Ramos (cell line): ENCODE results near the gene LCN15.

Source experiments
- in situ Hi-C: fragments of 300-500 bp; cut with MboI; formaldehyde crosslinking; loops from one replicate; pipeline ENCODE4 v1.14.3; 2022; ENCODE audit warnings: low sequenced_read_pairs; ENCODE audit not compliant: unreplicated experiment

The LCN15 gene

DNA sequence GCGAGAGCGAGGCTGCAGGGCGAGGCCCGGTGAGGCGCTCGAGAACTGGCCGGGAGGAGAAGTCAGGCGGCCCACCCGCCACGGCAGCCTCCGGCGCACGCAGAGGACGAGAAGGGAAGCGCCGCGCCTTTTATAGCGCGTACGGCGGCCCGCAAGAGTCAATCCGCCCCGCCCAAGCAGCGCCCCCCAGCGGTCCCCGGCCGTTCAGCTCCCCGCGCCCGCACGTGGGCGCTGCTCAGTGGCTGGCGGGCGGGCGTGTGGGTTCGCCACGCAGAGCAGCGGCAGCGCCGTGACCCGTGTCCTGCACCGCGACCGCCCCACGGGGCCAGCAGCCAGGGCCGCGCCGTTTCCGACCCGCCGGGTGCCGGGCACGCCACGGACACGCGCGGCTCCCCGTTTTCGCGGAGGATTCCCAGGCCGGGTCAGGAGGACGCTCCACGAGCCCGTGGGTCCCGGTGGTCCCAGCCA, 36.2 kb downstream of the LCN15 start:
- in situ Hi-C loops, result no loop called here

DNA sequence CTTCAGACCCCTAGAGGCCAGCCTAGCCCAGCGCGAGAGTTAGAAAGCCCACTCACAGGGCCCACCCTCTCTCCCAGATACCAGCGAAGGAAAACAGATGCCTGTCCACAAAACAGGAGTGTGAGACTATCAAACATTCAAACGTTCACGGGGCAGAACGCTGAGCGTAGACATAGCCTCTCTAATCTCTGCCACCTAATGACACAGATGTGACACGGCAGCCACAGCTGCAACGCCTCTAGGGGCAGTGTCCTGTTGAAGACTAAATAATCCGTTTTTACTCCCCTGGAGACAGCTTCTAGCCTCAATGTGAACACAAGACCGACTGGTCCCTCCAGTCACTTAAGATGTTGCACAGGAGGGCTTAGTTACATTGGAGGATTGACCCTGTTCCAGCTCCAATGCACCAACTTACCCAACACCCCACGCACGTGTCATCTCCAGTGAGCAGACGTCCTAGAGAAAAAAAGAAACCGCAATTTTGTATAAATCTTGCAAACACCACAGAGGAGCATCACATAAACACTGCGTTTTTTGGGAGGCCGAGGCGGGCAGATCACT, 37.6 kb downstream of the LCN15 start:
- in situ Hi-C loops, result no loop called here

DNA sequence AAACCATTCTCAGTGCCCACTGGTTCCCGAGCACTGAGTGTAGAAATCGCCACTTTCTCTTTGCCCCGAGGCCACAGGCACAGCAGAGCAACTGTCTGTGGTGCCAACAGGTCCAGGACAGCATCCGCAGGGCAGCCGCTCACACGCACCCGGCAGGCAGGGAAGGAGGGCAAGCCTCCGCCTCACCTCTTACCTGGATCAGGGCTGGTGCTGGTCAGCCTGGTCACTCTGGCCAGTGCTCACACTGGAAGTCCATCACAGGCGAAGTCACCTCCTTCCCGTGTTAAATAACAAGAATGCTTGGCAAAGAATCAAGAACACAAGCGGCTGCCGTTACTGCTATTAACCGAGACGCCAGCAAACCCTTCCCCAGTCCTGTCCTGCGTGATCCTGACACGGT, 38.2 kb downstream of the LCN15 start:
- in situ Hi-C loops, result no loop called here

DNA sequence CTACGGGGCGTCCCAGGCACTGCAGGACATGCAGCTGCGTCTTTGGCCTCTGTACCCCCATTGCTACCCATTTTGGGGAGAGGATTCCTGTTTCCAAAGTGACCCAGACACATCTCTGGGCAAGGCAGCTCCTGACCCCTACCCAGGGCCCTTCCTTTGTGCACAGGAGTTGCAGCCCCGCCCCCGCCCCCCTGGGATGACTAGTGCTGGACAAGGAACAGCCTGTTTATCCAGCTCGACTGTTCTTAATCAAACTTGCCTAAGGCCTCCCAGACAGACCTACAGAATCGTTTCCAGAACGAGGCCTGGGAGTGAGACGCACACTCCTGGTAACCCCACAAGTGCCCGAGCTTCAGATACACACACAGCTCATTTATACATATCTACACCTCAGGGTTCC, 38.7 kb downstream of the LCN15 start:
- in situ Hi-C loops, result no loop called here

DNA sequence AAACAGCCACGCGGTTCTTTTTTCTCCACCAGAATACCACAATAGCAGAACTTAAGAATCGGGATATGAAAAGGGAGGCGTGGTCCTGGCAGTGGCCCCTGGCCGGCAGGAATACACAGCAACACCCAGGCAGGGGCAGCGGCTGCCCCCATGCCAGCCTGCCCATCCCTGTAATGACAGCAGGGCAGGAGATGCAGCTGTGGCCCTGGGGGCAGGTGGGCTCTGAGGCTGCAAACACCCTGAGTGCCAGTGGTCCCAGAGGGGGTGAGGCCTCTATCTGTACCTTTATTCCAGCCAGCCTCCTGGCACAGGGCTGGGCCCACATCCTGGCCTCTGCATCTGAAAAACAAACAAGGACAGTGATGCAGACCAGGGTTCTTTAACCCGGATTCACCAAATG, 39.5 kb downstream of the LCN15 start:
- in situ Hi-C loops, result no loop called here

DNA sequence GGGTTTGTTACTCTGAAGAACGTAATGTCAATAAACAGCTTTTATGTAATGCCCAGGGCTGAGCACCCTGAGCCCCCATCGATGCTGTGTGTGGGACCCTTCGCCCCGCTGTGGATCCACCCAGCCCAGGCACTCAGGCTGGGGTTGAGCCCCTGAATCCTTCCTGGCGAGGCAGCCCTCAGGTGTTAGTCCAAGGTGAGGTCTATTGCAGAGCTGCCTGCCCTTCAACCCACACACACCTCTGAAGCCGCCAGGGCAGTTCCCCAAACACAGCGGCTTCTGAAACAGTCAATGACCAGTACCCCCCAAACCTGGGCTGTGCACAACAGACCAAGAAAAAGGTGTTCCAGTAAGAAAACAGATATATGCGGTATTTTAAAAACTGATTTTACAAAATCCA, 40.3 kb downstream of the LCN15 start:
- in situ Hi-C loops, result no loop called here

DNA sequence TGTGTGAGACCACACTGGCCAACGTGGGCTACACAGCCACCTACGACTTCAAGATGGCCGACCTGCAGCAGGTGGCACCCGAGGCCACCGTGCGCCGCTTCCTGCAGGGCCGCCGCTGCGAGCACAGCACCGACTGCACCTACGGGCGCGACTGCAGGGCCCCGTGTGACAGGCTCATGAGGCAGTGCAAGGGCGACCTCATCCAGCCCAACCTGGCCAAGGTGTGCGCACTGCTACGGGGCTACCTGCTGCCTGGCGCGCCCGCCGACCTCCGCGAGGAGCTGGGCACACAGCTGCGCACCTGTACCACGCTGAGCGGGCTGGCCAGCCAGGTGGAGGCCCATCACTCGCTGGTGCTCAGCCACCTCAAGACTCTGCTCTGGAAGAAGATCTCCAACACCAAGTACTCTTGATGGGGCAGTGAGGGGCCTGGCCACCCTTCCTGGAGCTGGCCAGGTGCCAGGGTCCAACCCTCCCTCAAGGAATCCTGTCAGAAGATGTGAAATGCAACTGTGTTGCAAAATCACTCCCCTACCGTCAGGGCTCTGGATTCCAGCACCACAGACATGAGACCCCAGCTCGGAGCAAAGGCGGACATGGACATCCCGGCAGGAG, 40.8 kb downstream of the LCN15 start:
- in situ Hi-C loops, result no loop called here

DNA sequence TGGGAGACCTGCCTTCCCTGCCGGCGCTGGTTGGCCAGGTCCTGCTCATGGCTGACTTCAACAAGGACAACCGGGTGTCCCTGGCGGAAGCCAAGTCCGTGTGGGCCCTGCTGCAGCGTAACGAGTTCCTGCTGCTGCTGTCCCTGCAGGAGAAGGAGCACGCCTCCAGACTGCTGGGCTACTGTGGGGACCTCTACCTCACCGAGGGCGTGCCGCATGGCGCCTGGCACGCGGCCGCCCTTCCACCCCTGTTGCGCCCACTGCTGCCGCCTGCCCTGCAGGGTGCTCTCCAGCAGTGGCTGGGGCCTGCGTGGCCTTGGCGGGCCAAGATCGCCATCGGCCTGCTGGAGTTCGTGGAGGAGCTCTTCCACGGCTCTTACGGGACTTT, 41.4 kb downstream of the LCN15 start:
- in situ Hi-C loops, result no loop called here

DNA sequence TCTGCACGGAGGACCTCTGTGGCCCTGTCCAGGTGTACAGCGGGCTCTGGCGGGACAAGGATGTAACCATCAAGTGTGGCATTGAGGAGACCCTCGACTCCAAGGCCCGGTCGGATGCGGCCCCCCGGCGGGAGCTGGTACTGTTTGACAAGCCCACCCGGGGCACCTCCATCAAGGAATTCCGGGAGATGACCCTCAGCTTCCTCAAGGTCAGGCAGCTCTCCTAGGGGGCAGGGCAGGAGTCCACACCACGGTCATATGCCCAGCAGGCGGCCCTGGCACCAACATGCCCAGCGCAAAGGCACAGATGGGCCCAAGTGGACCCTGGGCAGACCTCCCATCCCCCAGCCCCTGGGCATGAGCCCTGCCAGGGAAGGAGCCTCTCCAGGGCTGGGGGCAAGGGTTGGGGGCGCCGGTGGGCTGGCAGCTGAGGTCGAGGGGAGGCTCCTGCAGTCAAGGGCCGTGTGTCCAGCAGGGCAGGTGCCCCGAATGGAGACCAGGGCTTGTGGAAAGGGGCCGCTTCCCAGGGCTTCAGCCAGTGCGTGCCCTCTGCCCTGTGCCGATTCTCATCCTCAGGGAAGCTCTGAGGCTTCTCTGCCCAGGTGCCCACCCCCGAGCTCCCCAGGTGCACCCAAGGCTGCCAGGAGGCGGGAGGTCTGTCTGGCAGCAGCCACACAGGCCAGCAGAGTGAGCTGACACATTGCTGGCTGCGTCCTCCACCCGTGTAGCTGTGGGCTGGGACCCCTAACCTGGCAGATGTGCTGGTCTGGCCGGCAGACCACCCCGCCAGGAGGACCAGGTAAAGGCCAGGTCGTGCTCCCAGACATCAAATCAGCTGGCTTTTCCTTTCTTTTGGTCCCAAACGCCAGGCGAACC, 42.0 kb downstream of the LCN15 start:
- in situ Hi-C loops, result no loop called here

DNA sequence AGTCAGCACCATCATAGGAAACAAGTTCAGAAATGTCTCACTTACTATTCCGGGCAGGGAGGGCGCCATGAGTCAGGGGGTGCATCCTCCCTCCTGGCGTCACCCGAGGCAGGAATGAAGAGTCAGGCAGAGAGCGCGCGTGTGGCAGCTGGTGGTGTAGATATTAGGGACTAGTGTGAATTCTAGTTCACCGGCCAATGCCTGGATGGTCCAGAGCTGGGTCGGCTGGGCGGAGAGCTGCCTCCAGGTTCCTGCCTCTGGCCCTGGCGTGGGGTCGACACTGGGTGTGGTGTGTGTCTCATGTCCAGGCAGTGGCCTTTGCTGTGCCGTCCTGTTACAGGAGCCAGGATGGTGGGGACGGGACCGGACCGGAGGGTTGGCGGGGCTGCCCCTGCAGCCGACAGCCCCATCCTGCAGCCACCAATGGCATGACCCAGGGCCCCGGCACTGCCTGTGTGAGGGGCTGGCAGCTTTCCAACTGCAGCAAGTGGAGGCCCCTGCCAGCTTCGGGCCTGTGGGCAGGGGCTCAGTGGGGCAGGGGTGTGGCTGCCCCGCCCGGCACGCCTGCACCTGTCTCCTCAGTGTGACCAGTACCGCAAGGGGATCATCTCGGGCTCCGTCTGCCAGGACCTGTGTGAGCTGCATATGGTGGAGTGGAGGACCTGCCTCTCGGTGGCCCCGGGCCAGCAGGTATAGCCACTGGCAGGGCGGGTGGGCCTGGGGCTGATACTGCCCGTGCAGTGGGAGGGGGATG, 42.8 kb downstream of the LCN15 start:
- in situ Hi-C loops, result no loop called here

DNA sequence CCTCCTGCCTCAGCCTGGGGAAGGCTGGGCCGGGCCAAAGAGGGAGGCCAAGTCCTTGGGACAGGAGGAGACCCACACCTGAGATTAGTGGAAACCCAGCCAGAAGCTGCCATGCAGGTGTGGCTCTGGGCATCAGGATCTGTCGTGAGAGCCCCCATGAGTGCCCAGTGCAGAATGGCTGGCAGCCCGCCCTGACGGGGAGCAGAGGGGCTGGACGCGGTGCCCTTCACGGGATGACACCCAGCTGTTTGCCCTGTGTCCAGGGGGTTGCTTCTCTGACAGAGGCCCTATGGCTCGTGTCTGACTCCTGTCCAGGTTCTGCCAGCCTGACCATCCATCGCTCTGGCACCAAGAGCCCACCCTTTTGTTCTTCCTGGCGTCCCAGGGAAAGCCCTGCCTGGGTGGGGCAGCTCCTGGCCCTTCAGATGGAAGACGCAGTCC, 43.4 kb downstream of the LCN15 start:
- in situ Hi-C loops, result no loop called here

DNA sequence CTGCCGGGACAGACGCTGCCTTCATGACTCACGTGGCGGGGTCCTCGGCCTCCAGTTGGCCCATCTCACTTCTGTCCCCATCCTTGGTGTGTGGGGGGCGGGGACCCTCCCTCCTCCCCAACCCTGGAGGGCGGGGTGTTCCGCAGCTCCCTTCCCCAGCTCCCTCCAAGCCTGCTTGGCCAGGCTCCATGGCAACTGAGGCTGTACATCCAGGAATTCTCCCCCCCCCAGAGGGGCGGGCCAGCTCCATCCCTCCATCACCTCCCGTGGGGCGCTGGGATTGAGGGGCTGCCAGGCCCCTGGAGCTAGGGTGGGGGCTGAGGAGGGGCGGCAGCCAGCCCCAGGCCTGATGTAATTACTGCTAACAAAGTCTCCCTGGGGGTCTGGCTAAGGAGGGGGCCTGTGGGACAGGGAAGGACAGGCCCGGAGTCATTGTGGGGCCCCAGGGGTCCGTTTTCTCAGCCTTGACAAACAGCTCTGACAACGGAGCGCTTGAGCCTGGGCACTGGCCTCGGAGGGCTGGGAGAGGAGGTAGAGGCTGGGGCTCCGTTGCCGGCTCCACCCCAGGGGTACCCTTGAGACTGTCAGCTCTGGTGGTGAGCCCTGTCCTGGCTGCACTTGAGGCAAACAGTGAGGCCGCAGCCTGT, 43.9 kb downstream of the LCN15 start:
- in situ Hi-C loops, result no loop called here

DNA sequence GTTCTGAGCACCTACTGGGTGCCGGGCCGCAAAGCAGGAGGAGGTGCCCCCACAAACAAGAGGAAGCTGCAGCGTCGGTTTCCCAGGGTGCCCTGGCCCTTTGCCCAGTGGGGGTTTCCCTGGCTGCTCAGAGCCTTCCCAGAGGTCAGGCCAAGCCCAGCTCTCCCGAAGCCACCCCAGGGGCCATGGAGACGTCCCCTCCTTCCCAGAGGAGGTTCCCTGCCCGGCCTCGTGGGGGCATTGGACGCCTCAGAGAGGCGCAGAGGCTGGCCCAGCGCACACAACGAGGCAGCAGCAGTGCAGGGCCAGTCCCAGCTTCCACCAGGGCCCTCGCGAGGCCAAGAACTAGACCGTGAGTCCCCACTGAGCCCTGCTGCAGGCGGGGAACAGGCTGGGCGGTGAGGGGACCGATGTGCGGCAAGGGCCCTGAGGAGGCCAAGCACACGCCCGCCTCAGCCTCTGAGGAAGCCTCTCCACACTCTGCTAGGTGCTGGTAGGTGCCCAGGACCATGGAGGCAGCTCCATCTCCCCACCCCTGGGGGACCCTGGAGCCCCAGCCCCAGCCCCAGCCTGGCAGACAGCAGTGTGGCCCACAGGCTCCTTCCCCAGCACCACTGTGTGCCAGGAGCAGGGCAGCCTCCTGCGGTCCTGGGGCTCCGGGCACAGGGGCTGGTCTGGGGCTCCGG, 45.0 kb downstream of the LCN15 start:
- in situ Hi-C loops, result no loop called here

DNA sequence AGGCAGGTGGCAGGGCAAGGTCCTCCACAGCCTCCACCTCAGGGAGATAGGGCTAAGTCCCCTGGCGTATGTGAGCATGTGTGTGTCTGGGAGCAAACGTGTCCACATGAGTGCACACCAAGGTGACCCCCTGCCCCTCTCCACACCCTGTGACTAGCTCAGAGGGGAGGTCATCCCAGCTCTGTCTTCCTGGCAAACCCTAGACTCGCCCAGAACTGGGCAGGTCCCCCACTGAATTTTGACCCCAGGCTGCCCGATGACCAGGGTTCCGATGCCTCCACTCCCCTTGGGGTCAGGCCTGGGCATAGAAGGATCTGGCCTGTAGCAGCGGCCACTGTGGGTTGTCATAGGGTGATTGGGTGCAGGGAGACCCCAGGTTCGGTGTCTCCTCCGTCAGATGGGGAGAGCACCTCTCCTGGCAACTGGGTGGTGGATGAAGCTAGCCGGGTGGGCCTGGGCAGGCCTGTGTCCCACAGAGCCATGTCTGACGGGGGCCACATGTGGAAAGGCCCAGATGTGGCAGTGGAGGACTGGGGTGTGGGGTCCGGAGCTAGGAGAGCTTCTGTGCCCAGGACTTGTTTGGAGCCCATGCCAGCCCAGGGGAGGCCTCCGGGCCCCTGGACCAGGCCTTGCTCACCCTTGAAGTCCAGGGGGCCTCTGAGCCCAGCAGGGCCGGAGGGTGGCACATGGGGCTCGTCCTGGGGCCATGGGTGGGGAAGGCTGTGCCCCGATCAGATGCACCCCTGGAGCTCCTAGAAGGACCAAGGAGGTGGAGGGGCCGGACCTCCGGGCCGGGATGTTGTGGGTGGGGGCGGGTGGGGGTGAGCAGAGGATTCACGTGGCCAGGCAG, 45.7 kb downstream of the LCN15 start:
- in situ Hi-C loops, result no loop called here

DNA sequence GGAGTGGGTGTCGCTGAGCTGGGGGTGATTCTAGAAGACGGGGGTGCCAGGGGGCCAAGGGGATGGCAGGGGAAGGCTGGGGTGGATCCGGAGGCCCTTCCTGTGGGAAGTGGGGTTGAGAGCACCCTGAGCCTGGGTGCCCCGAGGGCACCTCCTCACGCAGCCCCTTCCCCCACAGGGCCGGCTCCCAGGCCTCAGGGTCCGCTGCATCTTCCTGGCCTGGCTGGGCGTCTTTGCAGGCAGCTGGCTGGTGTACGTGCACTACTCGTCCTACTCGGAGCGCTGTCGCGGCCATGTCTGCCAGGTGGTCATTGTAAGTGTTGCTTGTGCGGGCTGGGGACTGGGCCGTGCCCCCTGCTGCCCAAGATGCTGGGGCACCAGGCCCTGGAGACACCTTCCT, 46.9 kb downstream of the LCN15 start:
- in situ Hi-C loops, result no loop called here

DNA sequence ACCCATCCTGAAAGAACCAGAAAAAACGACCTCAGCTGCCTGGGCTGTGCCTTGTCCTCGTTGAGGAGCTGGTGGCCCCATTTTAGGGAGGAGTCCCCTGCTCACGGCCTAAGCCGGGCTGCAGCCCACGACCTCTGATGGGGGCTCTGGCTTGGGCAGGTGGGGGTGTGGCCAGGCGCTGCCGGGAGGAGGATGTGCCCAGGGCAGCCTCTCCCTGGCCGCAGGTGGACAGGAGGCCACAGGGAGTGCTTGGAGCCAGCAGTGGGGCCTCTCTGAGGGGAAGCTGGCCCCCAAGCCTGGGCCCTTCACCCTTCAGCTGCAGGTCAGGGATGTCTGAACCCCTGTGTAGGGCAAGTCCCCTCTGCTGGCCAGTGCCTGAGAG, 49.4 kb downstream of the LCN15 start:
- in situ Hi-C loops, result no loop called here

DNA sequence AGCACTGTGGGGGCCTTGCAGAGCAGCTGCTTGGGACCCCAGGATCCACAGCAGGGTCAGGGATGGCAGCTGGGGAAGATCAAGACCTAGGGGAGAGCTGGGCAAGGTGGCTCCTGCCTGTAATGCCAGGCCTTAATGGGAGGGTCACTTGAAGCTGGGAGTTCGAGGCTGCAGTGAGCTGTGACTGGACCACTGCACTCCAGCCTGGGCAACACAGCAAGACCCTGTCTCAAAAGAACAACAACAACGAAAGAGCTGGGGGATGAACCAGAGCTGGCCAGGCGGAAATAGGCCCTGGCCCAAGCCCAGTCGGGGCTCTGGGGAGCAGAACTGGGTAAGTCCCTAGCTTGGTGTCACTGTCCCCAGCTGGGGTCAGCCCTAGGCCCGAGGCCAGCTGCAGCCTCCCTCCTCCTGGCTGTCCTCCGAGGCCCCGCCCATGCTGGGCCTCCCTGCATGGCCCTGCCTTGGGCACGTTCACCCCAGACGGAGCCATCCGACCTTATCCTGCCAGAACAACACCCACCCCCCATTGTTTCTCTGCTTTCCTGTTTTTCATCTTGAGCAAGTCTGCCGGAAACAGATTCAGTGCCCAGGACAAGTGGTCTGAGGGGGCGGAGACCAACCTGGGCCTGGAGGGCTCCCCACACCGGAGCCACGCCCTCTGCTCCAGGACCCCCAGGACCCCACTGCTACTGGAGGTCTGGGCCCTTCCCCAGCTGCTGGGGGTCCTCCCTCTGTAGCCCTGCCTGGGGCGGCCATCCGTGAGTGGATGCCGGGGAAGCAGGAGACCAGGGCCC, 50.0 kb downstream of the LCN15 start:
- in situ Hi-C loops, result no loop called here

DNA sequence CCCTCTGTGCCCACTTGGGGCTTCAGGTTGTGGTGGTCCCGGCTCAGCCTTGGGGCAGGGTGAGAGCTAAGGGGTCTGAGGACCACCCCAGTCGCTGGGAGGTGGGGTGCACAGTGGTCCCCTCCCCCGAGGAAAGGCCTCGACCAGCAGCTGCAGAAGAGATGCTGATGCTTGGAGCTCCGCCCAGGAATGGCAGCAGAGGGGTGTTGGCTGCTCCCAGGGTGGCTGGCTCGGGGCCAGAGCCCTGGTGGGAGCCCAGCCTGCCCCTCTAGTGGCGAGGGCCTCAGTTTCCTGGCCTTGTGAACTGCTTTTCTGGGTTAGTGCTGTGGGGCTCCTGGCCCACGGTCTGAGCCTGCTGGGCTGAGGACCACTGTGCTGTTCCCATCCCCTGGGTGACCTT, 50.8 kb downstream of the LCN15 start:
- in situ Hi-C loops, result no loop called here
